GM19397 (cell line): ENCODE results near the gene TMEM79.
"Not testable (repeated sequence)": the region's sequence is repeated elsewhere in the genome, so short reads cannot be mapped to it uniquely, and the experiment has no call there.

Source experiments
- ATAC-seq: cut with Tn5 transposase; IDR thresholded peaks from one replicate; pipeline ENCODE4 v1.9.1; 2021; ENCODE audit warnings: mild to moderate bottlenecking, moderate library complexity; ENCODE audit not compliant: unreplicated experiment

TMEM79 gene

GRCh38 chr1:156298852-156299357, 14.8 kb downstream of the TMEM79 start, which contains the start of gene VHLL:
Gene VHLL (minus strand): TSS chr1:156299307. CDS start chr1:156299189, 118 bp downstream.
- ATAC-seq: no peak

GRCh38 chr1:156303241-156303640, 19.1 kb downstream of the TMEM79 start:
- ATAC-seq: no peak

GRCh38 chr1:156305215-156305614, 21.1 kb downstream of the TMEM79 start:
- no peak for ATAC-seq

GRCh38 chr1:156308078-156308477, 24.0 kb downstream of the TMEM79 start:
- no peak for ATAC-seq

GRCh38 chr1:156310962-156311361, 26.8 kb downstream of the TMEM79 start:
- ATAC-seq: no peak

GRCh38 chr1:156316909-156317308, 32.8 kb downstream of the TMEM79 start:
- ATAC-seq: no peak

- ATAC-seq: no peak
Measured at GRCh38 chr1:156319664-156320063, 35.5 kb downstream of the TMEM79 start.

GRCh38 chr1:156320560-156320959, 36.4 kb downstream of the TMEM79 start:
- no peak for ATAC-seq

- not testable (repeated sequence) for ATAC-seq
Measured at GRCh38 chr1:156323179-156323578, 39.1 kb downstream of the TMEM79 start.

- ATAC-seq: no peak
Measured at GRCh38 chr1:156336242-156336641, 52.1 kb downstream of the TMEM79 start.

- no peak for ATAC-seq
Measured at GRCh38 chr1:156337052-156337887, 53.1 kb downstream of the TMEM79 start.

- no peak for ATAC-seq
Measured at GRCh38 chr1:156337888-156338179, 53.7 kb downstream of the TMEM79 start.

GRCh38 chr1:156338180-156338976, 54.3 kb downstream of the TMEM79 start, which contains the start of the genes CCT3 and TSACC:
Gene CCT3 (minus strand): TSS chr1:156338292. CDS start chr1:156338184, 108 bp downstream.
Gene TSACC (plus strand): TSS chr1:156338526. CDS start chr1:156339758, 1,232 bp downstream.
- peak; percentile 92 for ATAC-seq
